Measurements from ENCODE around the gene GALNT18.

GALNT18 gene

GRCh38 chr11:11563200-11563975, 58.4 kb downstream of the GALNT18 start:
- no peak for DNase-seq (ENCODE audit: low read depth)

GRCh38 chr11:11561991-11562390, 59.8 kb downstream of the GALNT18 start:
- no peak for DNase-seq (ENCODE audit: low read depth)

GRCh38 chr11:11558826-11559225, 63.0 kb downstream of the GALNT18 start:
- DNase-seq (ENCODE audit: low read depth): no peak

- DNase-seq (ENCODE audit: low read depth): no peak
Measured at GRCh38 chr11:11558396-11558795, 63.4 kb downstream of the GALNT18 start.

GRCh38 chr11:11555208-11555607, 66.6 kb downstream of the GALNT18 start:
- DNase-seq (ENCODE audit: low read depth): no peak

GRCh38 chr11:11553573-11553972, 68.2 kb downstream of the GALNT18 start:
- no peak for DNase-seq (ENCODE audit: low read depth)

- DNase-seq (ENCODE audit: low read depth): no peak
Measured at GRCh38 chr11:11552529-11553087, 69.2 kb downstream of the GALNT18 start.

- no peak for DNase-seq (ENCODE audit: low read depth)
Measured at GRCh38 chr11:11550534-11550933, 71.3 kb downstream of the GALNT18 start.

- DNase-seq (ENCODE audit: low read depth): no peak
Measured at GRCh38 chr11:11545285-11546275, 76.2 kb downstream of the GALNT18 start.

GRCh38 chr11:11543656-11544055, 78.1 kb downstream of the GALNT18 start:
- no peak for DNase-seq (ENCODE audit: low read depth)

- no peak for DNase-seq (ENCODE audit: low read depth)
Measured at GRCh38 chr11:11540157-11540556, 81.6 kb downstream of the GALNT18 start.

- no peak for DNase-seq (ENCODE audit: low read depth)
Measured at GRCh38 chr11:11538277-11538960, 83.4 kb downstream of the GALNT18 start.

- no peak for DNase-seq (ENCODE audit: low read depth)
Measured at GRCh38 chr11:11537871-11538270, 83.9 kb downstream of the GALNT18 start.

- DNase-seq (ENCODE audit: low read depth): no peak
Measured at GRCh38 chr11:11537372-11537771, 84.4 kb downstream of the GALNT18 start.

GRCh38 chr11:11536650-11537049, 85.2 kb downstream of the GALNT18 start:
- DNase-seq (ENCODE audit: low read depth): no peak

- no peak for DNase-seq (ENCODE audit: low read depth)
Measured at GRCh38 chr11:11535611-11536010, 86.2 kb downstream of the GALNT18 start.

- DNase-seq (ENCODE audit: low read depth): no peak
Measured at GRCh38 chr11:11534981-11535380, 86.8 kb downstream of the GALNT18 start.

GRCh38 chr11:11533751-11534150, 88.1 kb downstream of the GALNT18 start:
- no peak for DNase-seq (ENCODE audit: low read depth)

- no peak for DNase-seq (ENCODE audit: low read depth)
Measured at GRCh38 chr11:11533057-11533456, 88.7 kb downstream of the GALNT18 start.

GRCh38 chr11:11532574-11532973, 89.2 kb downstream of the GALNT18 start:
- no peak for DNase-seq (ENCODE audit: low read depth)

GRCh38 chr11:11531131-11531908, 90.5 kb downstream of the GALNT18 start:
- no peak for DNase-seq (ENCODE audit: low read depth)

All from non-pigmented ciliary epithelial cell (primary cell).